Cardiac septum (tissue), 1 donor: Measurements from ENCODE around the gene TRAPPC1. TPM values are rescaled to one million over a fixed set of nuclear protein-coding genes. Genes with fewer than 3 reads are reported as not detected.

ENCODE experiments used
- DNase-seq: peaks from one replicate; pipeline ENCODE4 v3.0.0-alpha.2; 2020; ENCODE audit warnings: low spot score
- intact Hi-C: fragments of 100-400 bp; cut with DNase I; formaldehyde crosslinking; loops from one replicate; pipeline ENCODE4 v1.14.0; 2022
- total RNA-seq: library from RNA; stranded (reverse); fragmentation: NEBNext Ultra II Directional; extraction: Animal tissue kit (Norgen Biotek cat#: 25700); gene quantifications from one replicate; pipeline ENCODE4 v1.2.1, GENCODE V29; 2021
- donor health status: DM: no; HTN: no; CAD: no.

Gene TRAPPC1
- total RNA-seq, 1 donor from 2014 or later: 114 TPM

DNA sequence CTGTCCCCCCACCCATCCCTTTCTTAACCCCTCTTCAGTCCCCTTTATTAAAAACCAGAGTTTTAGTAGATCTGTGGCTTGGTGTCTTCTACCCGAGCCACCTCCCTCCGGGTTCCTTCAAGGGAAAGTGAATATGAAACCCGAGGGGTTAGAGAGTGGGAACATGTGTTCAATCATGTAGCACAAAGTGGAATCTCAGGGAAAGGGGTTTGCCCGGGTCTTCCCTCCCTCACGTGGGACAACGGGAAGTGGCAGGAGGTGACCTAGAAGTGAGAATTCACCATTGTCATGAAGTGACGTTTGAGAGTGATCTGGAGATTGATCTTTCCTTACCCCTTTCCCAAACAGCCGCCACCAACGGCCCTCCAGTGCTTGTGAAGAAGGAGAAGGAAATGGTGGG, 20.6 kb downstream of the TRAPPC1 start:
- DNase-seq: no peak
- intact Hi-C loops: no loop called here

DNA sequence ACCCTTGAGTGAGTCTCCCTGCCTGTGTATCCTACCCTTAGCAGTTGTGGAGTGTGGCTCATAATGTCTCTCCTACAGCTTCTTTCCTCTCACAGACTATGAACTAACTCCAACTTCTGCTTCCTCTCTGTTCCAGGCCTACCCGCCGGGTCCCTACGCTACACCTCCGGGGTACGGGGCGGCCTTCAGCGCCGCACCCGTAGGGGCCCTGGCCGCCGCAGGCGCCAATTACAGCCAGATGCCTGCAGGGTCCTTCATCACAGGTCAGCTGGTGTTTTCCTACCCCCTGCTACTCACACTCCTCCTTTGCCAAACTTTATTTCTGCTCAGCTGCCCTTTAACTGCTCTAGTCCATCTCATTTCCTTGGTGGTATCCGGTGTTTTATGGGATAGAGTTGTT, 21.0 kb downstream of the TRAPPC1 start:
- DNase-seq: no peak

DNA sequence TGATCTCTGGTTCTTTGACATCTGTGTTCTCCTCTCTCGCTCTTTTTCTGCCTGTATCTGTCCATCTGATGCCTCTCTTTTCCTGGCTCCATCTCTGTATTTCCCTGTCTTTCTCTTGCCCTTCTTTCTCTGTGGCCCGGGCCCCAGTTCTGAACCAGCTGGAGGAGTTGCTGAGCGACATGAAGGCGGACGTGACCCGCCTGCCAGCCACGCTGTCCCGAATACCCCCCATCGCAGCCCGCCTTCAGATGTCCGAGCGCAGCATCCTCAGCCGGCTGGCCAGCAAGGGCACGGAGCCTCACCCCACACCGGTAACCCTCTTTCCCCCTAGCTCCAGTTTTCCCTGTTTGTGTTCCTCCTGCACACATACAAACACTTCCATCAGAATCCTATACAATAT, 21.5 kb downstream of the TRAPPC1 start:
- no peak for DNase-seq
- intact Hi-C loops: no loop called here

More for the DNA sequence above, 21.0 kb downstream of the TRAPPC1 start:
- intact Hi-C loops: no loop called here

DNA sequence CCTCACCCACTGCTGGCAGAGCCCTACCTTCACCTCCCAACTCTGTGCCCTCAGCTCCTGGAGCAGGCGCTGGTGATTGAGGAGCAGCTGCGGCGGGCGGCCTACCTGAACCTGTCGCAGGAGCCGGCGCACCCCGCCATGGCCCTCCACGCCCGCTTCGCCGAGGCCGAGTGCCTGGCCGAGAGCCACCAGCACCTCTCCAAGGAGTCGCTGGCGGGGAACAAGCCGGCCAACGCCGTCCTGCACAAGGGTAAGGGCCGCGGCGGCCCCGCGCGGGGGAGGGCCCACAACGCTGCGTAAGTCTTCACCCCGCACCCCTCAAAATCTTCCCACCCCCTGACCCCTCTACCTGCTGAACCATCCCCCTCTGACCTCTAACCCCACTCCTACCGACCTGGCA, 22.7 kb downstream of the TRAPPC1 start:
- intact Hi-C loops: no loop called here
- no peak for DNase-seq

DNA sequence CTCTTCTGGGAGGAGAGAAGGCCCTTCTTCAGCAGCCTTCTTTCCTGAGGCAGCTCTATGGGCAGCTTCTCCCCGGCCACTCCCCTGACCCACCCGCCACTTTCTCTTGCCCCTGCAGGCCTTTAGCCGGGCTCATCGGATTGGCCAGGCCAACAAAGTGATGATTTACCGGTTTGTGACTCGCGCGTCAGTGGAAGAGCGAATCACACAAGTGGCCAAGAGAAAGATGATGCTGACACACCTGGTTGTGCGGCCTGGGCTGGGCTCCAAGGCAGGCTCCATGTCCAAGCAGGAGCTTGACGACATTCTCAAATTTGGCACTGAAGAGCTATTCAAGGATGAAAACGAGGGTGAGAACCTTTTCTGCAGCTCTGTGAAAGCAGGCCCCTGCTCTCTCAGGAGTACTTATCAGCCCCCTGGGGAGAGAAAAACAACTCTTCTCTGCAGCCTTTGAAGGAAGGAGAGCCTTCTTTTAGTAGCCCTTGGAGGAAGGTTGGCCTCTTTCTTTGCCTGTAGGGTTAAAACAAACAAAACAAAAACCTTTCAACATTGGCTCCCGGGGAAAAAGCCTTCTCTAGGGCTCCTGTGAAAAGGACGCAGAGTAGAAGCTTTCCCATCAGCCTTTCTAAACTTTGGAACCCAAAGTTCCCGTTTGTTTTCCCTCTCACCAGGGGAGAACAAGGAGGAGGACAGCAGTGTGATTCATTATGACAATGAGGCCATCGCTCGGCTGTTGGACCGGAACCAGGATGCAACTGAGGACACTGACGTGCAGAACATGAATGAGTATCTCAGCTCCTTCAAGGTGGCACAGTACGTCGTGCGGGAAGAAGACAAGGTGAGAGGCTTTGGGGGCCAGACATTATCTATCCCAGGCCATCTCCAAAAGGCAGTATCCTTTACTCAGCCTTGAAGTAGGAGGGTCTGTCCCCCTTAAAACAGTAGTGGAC, 28.3 kb downstream of the TRAPPC1 start:
- intact Hi-C loops: no loop called here
- DNase-seq: no peak

DNA sequence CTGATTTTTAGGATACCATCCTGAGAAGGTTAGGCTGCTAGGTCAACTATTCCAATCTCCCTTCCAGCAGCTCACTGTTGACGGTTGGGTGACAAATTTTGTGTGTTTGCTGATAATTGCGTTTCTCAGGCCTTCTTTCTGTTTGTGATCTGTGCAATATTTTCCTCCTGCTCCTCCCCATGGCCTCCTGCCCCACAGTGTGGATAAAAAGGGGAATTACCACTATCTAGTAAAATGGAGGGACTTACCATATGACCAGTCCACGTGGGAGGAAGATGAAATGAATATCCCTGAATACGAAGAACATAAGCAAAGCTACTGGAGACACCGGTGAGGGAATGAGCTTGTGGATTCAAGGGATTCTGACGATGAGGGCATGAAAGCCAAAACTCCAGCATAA, 34.0 kb downstream of the TRAPPC1 start:
- no peak for DNase-seq
- intact Hi-C loops: loop anchor here (2.0 to 10.0 kb wide), 2 partner anchors 37 to 153 kb away; no protein-coding TSS in a partner anchor

DNA sequence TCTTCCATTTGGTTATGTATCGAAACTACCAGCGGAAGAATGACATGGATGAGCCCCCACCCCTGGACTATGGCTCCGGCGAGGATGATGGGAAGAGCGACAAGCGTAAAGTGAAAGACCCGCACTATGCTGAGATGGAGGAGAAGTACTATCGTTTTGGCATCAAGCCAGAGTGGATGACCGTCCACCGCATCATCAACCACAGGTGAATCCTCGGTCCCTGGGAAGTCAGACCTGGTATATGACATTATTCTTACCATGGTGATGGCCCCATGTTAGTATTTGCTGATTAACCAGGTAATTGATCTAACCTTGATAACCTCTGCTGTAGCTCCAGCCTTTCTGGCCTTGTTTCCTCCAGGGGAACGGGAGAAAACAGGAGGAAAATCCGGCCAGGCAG, 34.7 kb downstream of the TRAPPC1 start:
- no peak for DNase-seq
- intact Hi-C loops: loop anchor here (10.0 kb wide), 1 partner anchor 152 kb away; no protein-coding TSS in a partner anchor

DNA sequence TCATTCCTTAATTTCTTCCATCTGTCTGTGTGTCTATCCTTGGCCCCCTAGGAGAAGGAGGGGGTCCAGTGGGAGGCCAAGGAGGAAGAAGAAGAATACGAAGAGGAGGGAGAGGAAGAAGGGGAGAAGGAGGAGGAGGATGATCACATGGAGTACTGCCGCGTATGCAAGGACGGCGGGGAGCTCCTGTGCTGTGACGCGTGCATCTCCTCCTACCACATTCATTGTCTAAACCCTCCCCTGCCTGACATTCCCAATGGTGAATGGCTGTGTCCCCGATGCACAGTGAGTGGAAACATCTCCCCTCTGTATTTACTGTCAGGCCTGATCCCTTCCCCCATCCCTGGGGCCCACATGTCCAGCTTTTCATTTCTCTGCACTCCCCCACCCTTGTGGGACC, 36.9 kb downstream of the TRAPPC1 start:
- DNase-seq: no peak
- intact Hi-C loops: loop anchor here (10.0 kb wide), 1 partner anchor 150 kb away; no protein-coding TSS in a partner anchor

DNA sequence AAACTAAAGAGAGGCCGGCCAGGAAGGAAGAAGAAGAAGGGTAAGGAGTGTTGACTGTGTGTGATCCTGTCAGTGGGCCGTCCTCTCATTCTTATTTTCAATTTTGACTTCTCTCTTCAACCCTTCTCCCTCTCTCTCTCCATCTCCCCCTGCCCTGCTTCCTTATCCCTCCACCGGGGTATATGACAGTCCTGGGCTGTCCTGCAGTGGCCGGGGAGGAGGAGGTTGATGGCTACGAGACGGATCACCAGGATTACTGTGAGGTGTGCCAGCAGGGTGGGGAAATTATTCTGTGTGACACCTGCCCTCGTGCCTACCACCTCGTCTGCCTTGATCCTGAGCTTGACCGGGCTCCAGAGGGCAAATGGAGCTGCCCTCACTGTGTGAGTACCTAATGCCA, 37.5 kb downstream of the TRAPPC1 start:
- intact Hi-C loops: loop anchor here (10.0 kb wide), 1 partner anchor 149 kb away; no protein-coding TSS in a partner anchor
- DNase-seq: no peak

DNA sequence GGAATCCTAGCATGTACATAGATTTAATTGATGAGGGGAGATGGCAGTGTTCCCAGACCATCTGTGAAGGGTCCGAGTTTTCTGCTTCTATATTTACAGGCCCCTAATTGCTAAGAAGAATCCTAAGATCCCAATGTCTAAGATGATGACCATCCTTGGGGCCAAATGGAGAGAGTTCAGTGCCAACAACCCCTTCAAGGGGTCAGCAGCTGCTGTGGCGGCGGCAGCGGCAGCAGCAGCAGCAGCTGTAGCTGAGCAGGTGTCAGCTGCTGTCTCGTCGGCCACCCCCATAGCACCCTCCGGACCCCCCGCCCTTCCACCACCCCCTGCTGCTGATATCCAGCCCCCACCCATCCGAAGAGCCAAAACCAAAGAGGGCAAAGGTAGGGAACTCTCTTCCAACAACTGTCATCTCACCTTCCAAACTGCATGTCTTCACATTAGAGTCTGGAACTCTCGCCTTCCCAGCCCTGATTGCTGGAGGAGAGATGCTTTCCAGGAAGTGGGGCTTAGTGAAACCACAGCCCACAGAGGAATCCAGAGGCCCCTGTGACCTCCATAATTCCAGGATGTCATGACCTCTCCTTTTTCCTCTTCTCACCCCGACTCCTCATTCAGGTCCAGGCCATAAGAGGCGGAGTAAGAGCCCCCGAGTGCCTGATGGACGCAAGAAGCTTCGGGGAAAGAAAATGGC, 38.4 kb downstream of the TRAPPC1 start:
- DNase-seq: no peak
- intact Hi-C loops: loop anchor here (2.0 to 10.0 kb wide), 2 partner anchors 69 to 149 kb away; no protein-coding TSS in a partner anchor

DNA sequence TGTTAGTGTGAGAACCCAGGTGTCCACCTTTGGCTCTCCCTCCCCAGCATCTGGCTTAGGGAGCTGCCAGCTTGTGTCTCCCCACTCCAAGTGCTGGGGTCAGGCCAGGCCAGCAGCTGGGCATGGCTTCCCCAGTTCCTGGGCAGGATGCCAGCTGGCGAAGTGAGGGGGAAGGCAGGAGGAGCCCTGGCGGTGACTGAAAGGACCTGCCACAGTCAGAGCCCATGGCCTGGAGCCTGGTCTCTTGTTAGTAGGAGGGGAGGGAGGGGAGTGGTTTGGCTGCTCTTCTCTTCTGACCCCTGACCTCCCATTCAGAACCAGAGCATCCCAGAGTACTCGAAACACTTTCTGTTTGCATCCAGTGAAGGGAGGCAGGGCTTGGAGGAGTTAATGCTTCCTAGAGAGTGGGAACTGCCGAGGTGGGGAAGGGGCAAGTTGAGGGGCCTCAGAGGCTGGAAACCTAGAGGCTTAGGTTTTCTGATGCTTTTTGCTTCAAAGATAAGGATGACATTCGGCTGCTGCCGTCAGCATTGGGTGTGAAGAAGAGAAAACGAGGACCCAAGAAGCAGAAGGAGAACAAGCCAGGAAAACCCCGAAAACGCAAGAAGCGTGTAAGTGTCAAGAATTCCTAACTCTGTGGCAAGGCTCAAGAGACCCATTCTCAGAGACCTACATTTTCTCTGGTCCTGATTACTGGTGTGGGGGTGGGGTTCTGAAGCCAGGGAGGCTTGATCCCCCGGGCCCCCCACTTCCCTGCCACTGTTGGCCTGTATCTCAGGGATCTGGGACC, 42.4 kb downstream of the TRAPPC1 start:
- peak; percentile 96 for DNase-seq
- intact Hi-C loops: loop anchor here (5.0 kb wide), 1 partner anchor 47 kb away; no protein-coding TSS in a partner anchor

DNA sequence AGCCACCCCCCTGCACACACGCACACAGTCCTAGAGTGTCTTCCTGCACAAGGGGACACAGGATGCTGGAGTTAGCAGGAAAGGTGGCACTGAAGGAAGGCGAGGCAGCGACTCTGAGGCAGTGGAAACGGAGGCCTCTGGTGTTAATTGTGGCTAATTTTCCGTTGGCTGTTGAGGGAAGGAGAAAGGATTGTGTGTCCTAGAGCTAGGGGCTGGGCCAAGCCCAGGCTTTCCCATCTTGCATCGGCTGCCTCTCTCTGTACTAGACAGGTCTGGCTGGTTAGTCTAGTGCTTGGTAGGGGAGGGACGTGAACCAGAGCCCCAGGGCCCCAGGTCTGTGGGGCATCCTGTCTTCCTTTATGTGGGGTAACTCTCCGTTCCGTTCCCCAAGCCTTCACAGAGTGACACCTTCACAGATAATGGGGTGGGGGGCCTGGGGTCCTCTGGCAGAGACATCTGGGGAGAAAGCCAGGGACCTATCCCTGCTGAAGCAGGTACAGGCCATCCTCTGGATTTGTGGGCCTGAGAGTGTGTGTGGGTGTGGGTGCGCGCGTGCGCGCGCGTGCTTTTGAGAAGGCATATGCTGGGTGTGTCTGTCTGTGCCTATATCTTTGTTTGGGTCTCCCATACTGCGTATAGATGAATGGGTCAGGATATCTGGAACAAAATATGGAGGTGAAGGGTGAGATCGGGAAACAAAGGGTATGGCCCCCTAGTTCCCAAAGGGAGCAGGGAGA, 43.4 kb downstream of the TRAPPC1 start, which contains the start of gene CHD3:
TSS of gene CHD3 (plus strand) at position 606 of the 737 bp plus-strand sequence. CDS start 212 bp downstream, outside the sequence.
- peak; percentile 76 for DNase-seq
- intact Hi-C loops: loop anchor here (1.0 to 5.0 kb wide), 2 partner anchors 28 to 46 kb away; partner anchors contain the start of gene RNF227

DNA sequence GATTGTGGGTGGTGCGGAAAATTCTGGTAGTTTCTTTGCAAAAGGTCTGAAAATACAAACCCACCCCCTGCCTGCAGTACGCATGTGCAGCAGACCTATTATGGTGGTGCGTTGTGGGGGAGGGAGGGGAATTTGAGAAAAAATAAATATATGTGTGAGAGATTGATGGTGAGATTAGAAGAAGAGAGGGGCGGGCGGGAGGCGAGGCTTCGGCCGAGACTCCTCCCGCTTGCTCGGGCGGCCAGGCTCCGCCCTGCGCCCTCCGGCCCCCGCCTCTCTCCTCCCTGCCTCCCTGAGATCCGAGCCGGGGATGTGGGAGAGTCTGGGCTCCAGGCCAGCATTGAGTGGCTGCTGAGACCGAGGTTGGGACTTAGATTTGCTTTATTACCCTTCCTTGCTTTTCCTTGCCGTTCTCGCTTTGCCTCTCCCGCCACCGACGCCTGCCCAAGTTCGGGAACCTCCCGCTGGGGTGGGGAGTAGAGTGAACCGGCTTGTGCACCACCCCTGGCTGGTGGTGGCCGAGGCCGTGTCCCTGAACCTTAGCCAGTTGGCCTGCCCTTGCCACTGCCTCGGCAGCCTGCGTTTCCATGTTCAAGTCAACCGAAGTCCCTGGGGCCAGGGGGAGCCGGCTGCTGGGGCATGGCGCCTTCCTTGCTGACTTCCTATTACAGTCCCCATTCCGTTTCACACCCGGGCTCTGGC, 44.1 kb downstream of the TRAPPC1 start:
- DNase-seq: peak; percentile 95
- intact Hi-C loops: loop anchor here (1.0 to 5.0 kb wide), 3 partner anchors 29 to 45 kb away; partner anchors contain the start of genes NAA38 and RNF227

DNA sequence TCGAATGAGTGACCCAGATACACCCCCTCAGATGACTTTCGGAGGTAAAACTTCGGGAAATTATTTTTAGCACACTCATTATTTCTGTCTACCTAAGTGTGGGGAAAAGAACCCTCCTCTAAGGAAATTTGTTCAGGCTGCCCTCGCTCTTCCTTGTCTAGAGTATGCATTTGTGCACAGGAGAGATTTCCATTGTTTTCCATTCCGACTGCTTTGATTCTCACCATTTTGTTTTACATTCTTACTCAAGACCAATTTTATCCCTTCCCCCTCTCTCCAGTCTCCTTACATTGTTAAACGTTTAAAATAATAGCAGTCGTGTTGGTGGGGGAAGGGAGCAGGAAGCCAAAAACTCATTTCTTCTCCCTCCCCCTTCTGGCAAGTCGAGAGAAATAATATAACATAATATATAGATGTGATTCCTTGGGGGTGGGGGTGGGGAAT, 44.7 kb downstream of the TRAPPC1 start:
- DNase-seq: no peak
- intact Hi-C loops: loop anchor here (1.0 to 5.0 kb wide), 2 partner anchors 30 to 45 kb away; partner anchors contain the start of gene NAA38

DNA sequence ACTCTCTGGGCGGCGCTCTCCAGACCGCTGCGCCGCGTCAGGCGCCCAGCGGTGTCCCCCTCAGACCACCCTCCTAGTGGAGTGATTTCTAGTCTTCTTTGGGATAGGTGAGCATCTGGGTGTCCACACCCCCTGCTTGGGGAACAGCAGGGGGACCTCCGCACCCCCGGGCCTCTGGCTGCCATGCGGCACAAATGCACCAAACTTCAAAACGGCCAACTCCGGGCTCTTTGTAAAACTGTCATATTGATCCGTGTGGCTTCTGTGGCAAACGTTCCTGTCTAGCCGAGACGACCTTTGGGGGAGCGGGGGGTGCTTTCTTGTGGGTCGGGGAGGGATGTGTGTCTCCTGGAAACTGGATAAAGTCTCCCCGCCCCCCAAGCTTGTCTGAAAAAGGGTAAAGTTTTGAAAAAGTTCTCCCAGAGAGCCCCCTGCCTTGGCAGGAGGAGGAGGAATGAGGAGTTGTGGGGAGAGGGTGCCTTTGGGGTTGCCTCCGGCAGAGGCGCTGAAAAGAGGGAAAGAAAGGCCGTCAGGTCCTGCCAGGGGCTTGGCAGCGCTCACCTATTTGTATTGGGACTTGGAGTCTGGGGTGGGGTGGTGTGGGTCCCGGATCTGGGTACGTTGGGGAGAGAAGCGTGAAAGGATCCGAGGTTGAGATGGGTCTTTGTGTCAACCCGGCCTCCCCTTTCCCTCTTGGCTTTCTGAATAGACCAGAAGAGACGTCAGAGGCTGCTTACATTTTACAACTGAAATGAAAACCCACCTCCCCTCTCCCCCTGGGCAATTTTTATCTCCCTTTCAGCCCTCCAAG, 45.3 kb downstream of the TRAPPC1 start:
- DNase-seq: peak; percentile 76
- intact Hi-C loops: loop anchor here (1.0 to 5.0 kb wide), 2 partner anchors 29 to 44 kb away; partner anchors contain the start of gene NAA38

DNA sequence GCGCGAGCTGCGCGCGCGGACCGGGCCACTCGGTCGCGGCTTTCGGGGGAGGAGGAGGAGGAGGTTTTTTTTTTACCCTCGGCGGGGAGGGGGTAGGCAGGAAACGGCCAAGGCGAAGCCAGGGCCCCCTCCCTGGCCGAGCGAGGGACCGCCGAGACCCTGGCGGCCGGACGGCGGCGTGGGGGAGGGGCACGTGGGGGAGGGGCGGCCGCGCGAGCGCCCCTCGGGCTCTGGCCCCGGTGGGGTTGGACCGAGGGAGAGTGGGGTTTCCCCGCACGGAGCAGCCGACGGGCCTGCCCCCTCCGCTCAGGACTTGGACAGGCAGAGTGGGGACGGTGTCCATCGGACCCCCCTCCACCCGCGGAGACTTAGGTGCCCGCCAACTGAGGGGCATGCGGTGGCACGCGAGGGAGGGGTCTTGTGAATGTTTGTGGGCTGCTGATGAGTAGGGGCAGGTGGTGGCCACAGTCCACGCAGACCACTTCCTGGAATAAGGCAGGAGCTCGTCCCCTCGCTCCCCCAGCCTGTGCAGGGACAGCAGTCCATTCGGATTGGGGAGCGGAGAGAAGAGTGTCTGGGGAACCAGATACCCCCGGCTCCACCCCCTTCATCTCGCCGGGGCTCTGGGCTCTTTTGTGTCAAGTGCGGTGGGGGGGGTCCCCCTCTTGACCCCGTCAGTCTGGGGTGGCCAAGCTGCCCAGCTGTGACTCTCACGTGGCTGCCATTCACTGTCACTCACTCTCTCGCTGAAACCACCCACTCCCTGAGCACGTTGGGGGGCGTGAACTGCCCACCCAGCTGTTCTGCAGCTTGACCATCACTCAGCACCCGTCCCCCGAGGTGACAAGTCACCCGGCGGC, 46.1 kb downstream of the TRAPPC1 start:
- DNase-seq: peak; percentile 80
- intact Hi-C loops: loop anchor here (5.0 kb wide), 1 partner anchor 43 kb away; no protein-coding TSS in a partner anchor
